SIG-M5 treated with dmso at 0.1 percent for 504 hours (cell line): Measurements from ENCODE around the gene NMUR2.

Experiments
- DNase-seq: peaks from one replicate; lab custom pipeline; 2025; ENCODE audit not compliant: unreplicated experiment; lab: John Stamatoyannopoulos, UW

The NMUR2 gene, protein sequence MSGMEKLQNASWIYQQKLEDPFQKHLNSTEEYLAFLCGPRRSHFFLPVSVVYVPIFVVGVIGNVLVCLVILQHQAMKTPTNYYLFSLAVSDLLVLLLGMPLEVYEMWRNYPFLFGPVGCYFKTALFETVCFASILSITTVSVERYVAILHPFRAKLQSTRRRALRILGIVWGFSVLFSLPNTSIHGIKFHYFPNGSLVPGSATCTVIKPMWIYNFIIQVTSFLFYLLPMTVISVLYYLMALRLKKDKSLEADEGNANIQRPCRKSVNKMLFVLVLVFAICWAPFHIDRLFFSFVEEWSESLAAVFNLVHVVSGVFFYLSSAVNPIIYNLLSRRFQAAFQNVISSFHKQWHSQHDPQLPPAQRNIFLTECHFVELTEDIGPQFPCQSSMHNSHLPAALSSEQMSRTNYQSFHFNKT

GRCh38 chr5:152405145-152405544 is at the start of gene NMUR2:
Gene NMUR2 (minus strand): TSS chr5:152405279. CDS start chr5:152405113, 166 bp downstream.
- no peak for DNase-seq

- no peak for DNase-seq
These were observed 38.9 kb upstream of the NMUR2 start for GRCh38 chr5:152443935-152444334.

DNA sequence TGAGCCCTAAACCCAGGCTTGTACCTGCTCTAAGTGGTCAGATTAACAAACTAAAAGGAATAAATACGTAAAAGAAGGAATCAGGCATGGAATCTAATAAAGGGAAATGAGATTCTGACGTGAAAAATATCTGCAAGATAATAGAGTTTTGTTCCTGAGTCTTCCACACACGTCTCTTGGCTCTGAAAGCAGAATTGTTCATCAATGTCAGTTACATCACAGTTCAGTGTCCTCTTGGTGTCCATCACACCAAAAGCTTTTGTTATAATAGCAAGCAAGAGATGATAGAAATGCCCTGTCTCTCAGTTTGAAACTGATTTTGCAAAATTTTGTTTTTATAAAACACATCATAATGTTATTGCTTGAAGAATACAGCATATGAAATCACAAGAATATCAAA is 34.7 kb upstream of the NMUR2 start:
- no peak for DNase-seq

- DNase-seq, result no peak
These were observed 32.8 kb upstream of the NMUR2 start for GRCh38 chr5:152437866-152438265.

- no peak for DNase-seq
These were observed 22.6 kb upstream of the NMUR2 start for GRCh38 chr5:152427721-152428120.

DNA sequence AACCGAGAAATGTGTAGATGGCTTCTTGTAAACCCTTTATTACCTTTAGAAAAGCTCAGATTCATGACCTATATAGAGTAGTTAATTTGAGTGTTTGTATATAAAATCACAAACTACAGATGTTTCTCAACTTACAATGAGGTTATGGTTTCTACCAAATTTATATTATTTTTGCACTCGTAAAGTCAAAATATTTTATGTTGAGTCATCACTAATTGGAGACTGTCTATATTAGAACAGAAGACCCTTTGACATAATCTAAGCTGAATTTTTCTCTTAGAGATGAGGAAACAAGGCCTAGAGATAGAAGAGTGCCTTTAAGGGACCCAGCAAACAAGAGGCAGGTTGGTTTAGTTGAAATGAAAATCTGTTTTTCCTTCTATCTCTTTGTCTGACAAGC is 20.0 kb upstream of the NMUR2 start:
- DNase-seq, result no peak

GRCh38 chr5:152424501-152424900 is 19.4 kb upstream of the NMUR2 start:
- no peak for DNase-seq

GRCh38 chr5:152422081-152422480 is 17.0 kb upstream of the NMUR2 start:
- DNase-seq, result no peak

DNA sequence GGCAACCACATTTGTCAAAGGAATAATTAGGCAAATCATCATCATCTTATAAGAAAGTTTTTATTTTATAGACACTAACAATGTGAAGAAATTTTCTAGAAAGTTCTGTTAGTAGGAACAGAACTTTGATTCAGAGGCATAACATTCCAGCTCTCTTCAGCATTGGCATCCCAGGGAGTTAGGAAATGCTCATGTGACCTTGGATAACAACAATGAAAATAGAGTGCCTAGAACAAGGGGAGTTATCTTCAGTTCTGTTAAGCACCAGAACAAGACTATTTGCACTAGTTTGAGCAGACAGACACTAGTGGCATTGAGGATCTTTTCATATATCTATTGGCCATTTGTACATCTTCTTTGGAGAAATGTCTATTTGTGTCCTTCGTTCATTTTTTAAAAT is 7.0 kb upstream of the NMUR2 start:
- DNase-seq, result no peak

DNA sequence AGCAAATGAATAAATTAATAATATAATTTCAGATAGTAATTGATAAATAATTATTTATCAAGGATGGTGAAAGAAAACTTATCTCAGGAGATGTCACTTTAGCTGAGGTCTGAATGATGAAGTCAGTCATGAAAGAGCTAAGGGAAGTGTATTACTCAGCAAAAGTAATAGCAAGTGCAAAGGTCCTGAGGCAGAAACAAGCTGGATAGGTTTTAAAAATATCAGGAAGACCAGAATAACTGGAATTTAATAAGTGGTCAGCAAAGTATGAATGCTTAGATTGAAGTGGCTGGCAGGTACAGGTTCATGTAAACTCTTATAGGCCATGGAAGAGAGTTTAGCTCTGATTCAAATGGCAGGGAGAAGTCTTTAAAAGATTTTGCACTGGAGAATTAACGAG is 1.0 kb upstream of the NMUR2 start:
- no peak for DNase-seq

- DNase-seq, result no peak
These were observed 585 bp downstream of the NMUR2 start for GRCh38 chr5:152404494-152404893.

DNA sequence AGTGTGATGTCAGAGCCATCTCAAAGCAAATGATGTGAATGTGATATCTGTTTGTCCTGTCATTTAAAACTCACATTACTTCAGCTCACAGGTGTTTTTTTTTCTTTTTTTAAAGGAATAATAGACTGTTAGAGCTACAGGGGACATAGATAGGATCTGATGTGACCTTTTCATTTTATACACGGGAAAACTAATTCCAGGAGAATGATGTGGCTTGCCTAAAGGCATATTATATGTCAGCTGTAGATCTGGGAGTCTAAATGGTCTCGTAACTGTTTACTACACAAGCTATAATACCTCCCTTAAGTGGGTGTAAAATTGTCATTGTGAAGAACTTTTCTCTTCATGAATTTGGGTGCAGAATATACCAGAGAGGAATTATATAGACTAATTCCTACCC is 2.0 kb downstream of the NMUR2 start:
- no peak for DNase-seq

- no peak for DNase-seq
These were observed 4.2 kb downstream of the NMUR2 start for GRCh38 chr5:152400846-152401245.

- no peak for DNase-seq
These were observed 7.5 kb downstream of the NMUR2 start for GRCh38 chr5:152397581-152397980.

DNA sequence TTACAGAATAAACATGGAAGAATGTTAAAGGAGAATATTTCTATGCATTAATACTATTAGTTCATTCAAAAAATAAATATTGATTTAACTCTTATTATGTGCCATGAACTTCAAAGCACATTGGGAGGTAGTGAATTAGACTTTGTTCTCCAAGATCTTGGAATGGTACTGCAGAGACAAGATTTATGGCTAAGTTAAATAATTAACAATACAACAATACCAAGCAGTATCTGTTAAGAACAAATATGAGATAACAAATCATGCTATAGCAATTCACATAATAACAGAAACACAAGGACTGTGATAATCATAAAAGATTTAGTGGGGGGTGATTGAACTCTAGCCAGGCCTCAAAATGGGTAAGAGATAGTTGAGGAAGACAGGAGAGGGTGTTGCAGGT is 11.6 kb downstream of the NMUR2 start:
- DNase-seq, result no peak

DNA sequence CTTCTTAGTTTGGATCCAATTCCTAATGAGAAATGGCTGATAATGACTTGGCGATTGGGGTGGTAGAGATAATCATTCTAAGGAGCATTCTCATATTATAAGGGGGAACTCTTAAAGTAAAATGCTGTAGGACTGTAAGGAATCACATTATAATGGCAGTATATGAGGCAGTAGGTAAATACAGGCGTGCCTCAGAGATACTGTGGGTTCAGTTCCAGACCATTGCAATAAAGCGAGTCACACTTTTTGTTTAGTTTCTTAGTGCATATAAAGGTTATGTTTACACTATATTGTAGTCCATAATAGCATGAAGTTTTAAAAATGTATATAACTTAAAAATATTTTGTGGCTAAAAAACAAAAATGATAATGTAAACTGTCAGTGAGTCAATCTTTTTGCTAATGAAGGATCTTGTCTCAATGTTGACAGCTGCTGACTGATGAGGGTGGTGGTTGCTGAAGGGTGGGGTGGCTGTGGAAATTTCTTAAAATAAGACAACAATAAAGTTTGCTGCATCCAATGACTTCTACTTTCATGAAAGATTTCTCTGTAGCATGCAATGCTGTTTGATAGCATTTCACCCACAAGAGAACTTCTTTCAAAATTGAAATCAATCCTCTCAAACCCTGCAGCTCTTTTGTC is 15.8 kb downstream of the NMUR2 start:
- no peak for DNase-seq

- no peak for DNase-seq
These were observed 16.5 kb downstream of the NMUR2 start for GRCh38 chr5:152388610-152389009.

DNA sequence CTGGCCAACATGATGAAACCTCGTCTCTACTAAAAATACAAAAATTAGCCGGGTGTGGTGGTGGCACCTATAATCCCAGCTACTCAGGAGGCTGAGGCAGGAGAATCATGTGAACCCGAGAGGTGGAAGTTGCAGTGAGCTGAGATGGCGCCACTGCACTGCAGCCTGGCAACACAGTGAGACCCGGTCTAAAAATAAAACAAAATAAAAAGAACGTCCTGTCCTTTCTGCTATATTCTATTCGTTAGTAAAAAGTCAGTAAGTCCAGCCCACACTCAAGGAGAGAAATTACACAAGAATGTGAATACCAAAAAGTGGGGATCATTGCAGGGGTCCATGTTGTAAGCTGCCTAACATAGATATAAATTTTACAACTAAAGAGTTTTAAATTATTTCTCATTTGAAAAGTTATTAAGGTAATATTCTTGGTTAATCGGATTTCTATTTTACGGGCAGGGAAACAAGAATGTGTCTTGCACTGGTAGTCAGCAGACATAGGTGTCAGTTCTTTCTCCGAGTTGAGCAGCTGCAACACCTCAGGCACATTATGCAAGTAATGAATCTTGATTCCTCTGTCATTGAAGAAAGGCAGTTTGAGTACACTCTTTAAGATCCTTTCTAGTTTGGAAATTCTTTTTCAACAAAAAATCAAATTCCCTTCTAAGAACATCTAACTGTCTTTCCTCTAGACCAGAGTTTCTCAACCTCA is 24.5 kb downstream of the NMUR2 start:
- DNase-seq, result no peak

DNA sequence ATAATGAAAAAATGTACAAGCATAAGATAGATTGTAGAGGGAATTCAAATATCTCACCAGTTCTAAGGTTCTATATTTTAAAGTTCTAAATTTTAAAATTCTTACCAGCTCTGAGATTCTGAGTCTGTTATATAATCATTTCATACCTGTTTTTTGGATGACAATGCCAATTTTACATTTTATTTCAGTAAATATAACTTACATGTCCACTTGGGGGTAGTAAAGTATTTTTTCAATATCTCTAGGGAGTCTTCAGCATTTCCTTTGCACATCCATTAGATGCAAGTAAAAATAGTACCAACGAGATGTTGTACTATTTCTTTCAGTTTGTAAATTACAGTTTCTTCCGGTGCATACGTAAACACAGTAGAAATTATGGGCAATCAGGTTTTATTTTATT is 25.7 kb downstream of the NMUR2 start:
- DNase-seq, result no peak

DNA sequence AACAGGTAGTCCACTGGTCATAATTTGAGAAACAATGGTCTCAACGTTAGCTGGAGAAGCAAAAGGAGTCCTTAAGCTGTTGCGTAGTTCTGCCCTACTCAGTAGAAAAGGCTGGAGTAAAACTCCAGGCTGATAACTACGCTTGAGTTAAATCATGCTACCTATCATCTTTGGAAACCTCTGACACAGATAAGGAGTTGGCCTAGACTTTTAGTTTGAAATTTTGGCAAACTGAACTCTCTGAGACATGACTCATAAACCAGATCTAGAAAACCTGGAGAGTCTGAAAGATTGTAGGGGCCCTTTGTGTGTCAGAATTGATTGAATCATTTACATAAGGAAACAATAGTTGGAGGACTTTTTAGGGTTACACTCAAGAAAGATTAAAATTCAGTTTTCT is 26.3 kb downstream of the NMUR2 start:
- DNase-seq, result no peak

DNA sequence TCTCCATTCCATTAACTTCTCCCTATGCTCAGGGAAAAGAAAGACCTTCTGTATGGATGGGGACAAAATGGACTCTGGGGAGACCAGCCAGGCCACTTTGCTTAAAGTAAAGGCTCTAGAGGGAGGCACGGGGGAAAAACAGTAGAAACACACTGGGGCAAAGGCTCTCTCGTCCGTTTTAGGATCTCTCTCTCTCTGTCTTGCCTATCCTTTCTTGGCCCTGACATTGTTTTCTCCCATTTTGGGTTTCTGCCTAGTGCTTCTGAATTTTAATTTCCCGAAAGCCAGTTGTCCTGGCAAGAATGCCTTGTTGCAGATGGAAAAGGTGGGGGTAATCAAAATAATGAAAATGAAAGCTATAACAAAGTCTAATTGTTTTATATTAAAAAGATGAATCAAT is 28.2 kb downstream of the NMUR2 start:
- DNase-seq, result no peak

DNA sequence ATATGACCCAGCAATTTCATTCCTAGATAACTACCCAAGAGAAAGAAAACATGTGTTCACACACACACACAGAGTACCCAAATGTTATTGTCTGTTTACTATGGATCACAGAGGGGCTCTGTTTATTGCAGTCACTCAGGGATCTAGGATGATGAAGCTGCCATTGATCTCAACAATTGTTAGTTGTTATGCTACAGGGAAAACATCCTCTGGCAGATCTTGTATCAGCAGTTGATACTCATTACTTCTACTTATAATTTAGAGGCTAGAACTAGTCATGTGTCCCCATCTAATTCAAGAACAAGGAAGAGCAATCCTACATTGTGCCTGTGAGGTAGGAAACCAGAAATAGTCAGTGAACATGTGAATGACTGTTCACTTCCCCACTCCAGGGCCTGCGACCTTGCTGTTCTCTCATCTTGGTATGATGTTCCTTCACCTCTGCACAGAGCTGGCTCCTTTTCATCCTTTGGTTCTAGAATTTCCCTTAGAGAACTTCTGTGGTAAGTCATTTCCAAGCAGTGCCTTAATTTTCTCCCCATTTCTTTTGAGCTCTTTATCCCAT is 30.3 kb downstream of the NMUR2 start:
- DNase-seq, result no peak
